H1 (cell line): Measurements from ENCODE around the gene CFAP97. TPM values are rescaled to one million over a fixed set of nuclear protein-coding genes. Genes with fewer than 3 reads are reported as not detected.
A peak's percentile ranks its signal among the peaks of the same experiment; 100 is the strongest.
"Not testable (repeated sequence)": the region's sequence is repeated elsewhere in the genome, so short reads cannot be mapped to it uniquely, and the experiment has no call there.

Source experiments
- CTCF ChIA-PET: fragments of 300-600 bp; sonication (Branson Sonifier 250); formaldehyde crosslinking; loops from one replicate; lab custom pipeline; 2021; ENCODE audit not compliant: partially characterized antibody; lab: Charles Lee
- POLR2A ChIA-PET: fragments of 300-600 bp; sonication (Branson Sonifier 250); formaldehyde crosslinking; loops from one replicate; lab custom pipeline; 2021; ENCODE audit warnings: inconsistent platforms; ENCODE audit not compliant: partially characterized antibody; lab: Charles Lee
- DNase-seq, 2 experiments: peaks; one replicate each; pipeline versions ENCODE4 v3.0.0 to v3.0.0-alpha.2; 2010 to 2022; ENCODE audit warnings: low spot score in 2 of 2, low read depth in 1 of 2, mixed read lengths in 1 of 2
- FAIRE-seq: peaks from 2 replicates; lab custom pipeline; 2011; peaks lifted over from hg19 to GRCh38; lab: Jason Lieb, UNC
- H2AFZ ChIP-seq: 2 replicates; pipeline ENCODE4 v1.8.1; 2012; ENCODE audit warnings: low read length, inconsistent platforms
- H2AK5ac ChIP-seq: 2 replicates; pipeline ENCODE4 v1.6.1; 2013; ENCODE audit warnings: low read depth, low read length
- H2BK120ac ChIP-seq: replicated peaks from 2 replicates; pipeline ENCODE3; 2013; ENCODE audit warnings: low read depth, low read length, inconsistent platforms
- H2BK12ac ChIP-seq: 2 replicates; pipeline ENCODE4 v1.6.1; 2013; ENCODE audit warnings: low read depth, low read length
- H2BK15ac ChIP-seq: 2 replicates; pipeline ENCODE4 v1.6.1; 2013; ENCODE audit warnings: low read length
- H2BK20ac ChIP-seq: 2 replicates; pipeline ENCODE4 v1.6.1; 2013; ENCODE audit warnings: low read length
- H2BK5ac ChIP-seq: 2 replicates; pipeline ENCODE4 v1.6.1; 2013; ENCODE audit warnings: low read depth, low read length
- H3K14ac ChIP-seq: 2 replicates; pipeline ENCODE4 v1.6.1; 2013; ENCODE audit warnings: inconsistent platforms; ENCODE audit not compliant: insufficient read length
- H3K18ac ChIP-seq: 2 replicates; pipeline ENCODE4 v1.6.1; 2013; ENCODE audit warnings: low read length; ENCODE audit errors: extremely low read depth
- H3K23ac ChIP-seq: 2 replicates; pipeline ENCODE4 v1.6.1; 2013; ENCODE audit warnings: inconsistent platforms; ENCODE audit not compliant: insufficient read length
- H3K23me2 ChIP-seq: 2 replicates; pipeline ENCODE4 v1.6.1; 2013; ENCODE audit warnings: low read depth, low read length
- H3K27ac ChIP-seq: 2 replicates; pipeline ENCODE4 v1.6.1; 2011; ENCODE audit warnings: low read depth, low read length, inconsistent platforms
- H3K27me3 ChIP-seq, 4 experiments: replicated peaks in 1 of 4; 1 replicate in 1 of 4; 2 replicates in 3 of 4; pipeline versions ENCODE4 v1.6.1 to v1.8.1; 2011 to 2013; ENCODE audit warnings: low read length in 3 of 4, mild to moderate bottlenecking in 3 of 4, inconsistent platforms in 2 of 4, mixed read lengths in 2 of 4, moderate library complexity in 1 of 4; ENCODE audit not compliant: control insufficient read depth in 3 of 4, insufficient read depth in 3 of 4; ENCODE audit errors: extremely low read depth in 1 of 4
- H3K36me3 ChIP-seq, 4 experiments: 2 replicates each; pipeline versions ENCODE4 v1.6.1 to v1.8.1; 2011 to 2013; ENCODE audit warnings: mild to moderate bottlenecking in 4 of 4, low read length in 3 of 4, moderate library complexity in 2 of 4, control low read depth in 1 of 4, inconsistent platforms in 1 of 4; ENCODE audit not compliant: insufficient read depth in 4 of 4, control insufficient read depth in 2 of 4
- H3K4ac ChIP-seq: replicated peaks from 2 replicates; pipeline ENCODE3; 2013; ENCODE audit warnings: low read length, low read depth, mixed read lengths, inconsistent platforms; ENCODE audit not compliant: insufficient read length
- H3K4me1 ChIP-seq, 4 experiments: replicated peaks in 1 of 4; 1 replicate in 1 of 4; 2 replicates in 3 of 4; pipeline versions ENCODE4 v1.6.1 to v1.8.1; 2011 to 2013; ENCODE audit warnings: low read length in 3 of 4, inconsistent platforms in 2 of 4, mixed read lengths in 1 of 4; ENCODE audit not compliant: insufficient read depth in 4 of 4, control insufficient read depth in 3 of 4
- H3K4me2 ChIP-seq, 2 experiments: 2 replicates each; pipeline versions ENCODE4 v1.6.1 to v1.8.1; 2011 to 2013; ENCODE audit warnings: low read depth in 2 of 2, low read length in 2 of 2, control low read depth in 1 of 2, inconsistent platforms in 1 of 2, mild to moderate bottlenecking in 1 of 2; ENCODE audit not compliant: insufficient read depth in 1 of 2
- H3K4me3 ChIP-seq, 4 experiments: fragments of 200-600, 300-600 bp in 1 of 4; sonication (generic), shearing (Covaris generic), sonication (Bioruptor Twin) in 1 of 4; 2 replicates each; pipeline versions ENCODE4 v1.5.1 to v1.8.1; 2011 to 2016; ENCODE audit warnings: low read length in 4 of 4, low read depth in 3 of 4, control low read depth in 2 of 4, inconsistent platforms in 2 of 4, mild to moderate bottlenecking in 2 of 4, mixed read lengths in 1 of 4, moderate library complexity in 1 of 4; ENCODE audit not compliant: insufficient read depth in 2 of 4; ENCODE audit errors: extremely low read depth in 1 of 4
- H3K56ac ChIP-seq: replicated peaks from 2 replicates; pipeline ENCODE3; 2013; ENCODE audit warnings: low read depth, mild to moderate bottlenecking, mixed read lengths, low read length, inconsistent platforms; ENCODE audit not compliant: insufficient read length
- H3K79me1 ChIP-seq: 2 replicates; pipeline ENCODE4 v1.6.1; 2013; ENCODE audit warnings: low read depth, low read length, control low read depth
- H3K79me2 ChIP-seq, 2 experiments: 2 replicates each; pipeline versions ENCODE4 v1.6.1 to v1.8.1; 2012 to 2013; ENCODE audit warnings: low read length in 2 of 2, mild to moderate bottlenecking in 2 of 2, inconsistent platforms in 1 of 2; ENCODE audit not compliant: insufficient read depth in 2 of 2, control insufficient read depth in 1 of 2
- H3K9ac ChIP-seq, 4 experiments: replicated peaks in 1 of 4; 1 replicate in 1 of 4; 2 replicates in 3 of 4; pipeline versions ENCODE4 v1.6.1 to v1.8.1; 2011 to 2013; ENCODE audit warnings: low read depth in 3 of 4, low read length in 3 of 4, control low read depth in 2 of 4, mild to moderate bottlenecking in 2 of 4, moderate library complexity in 2 of 4, inconsistent platforms in 1 of 4; ENCODE audit errors: extremely low read depth in 1 of 4
- H3K9me3 ChIP-seq, 2 experiments: 2 replicates each; pipeline versions ENCODE4 v1.6.1 to v1.8.1; 2012 to 2013; ENCODE audit warnings: mild to moderate bottlenecking in 2 of 2, moderate library complexity in 2 of 2, control low read depth in 1 of 2, inconsistent platforms in 1 of 2, low read depth in 1 of 2, low read length in 1 of 2, mixed read lengths in 1 of 2; ENCODE audit not compliant: insufficient read depth in 2 of 2
- H4K20me1 ChIP-seq, 2 experiments: replicated peaks in 1 of 2; 2 replicates each; pipeline versions ENCODE3 to v1.8.1; 2011 to 2013; ENCODE audit warnings: inconsistent platforms in 2 of 2, low read length in 2 of 2, mild to moderate bottlenecking in 1 of 2; ENCODE audit not compliant: insufficient read depth in 2 of 2, control insufficient read depth in 1 of 2
- H4K5ac ChIP-seq: 2 replicates; pipeline ENCODE4 v1.6.1; 2013; ENCODE audit warnings: low read length, low read depth, mixed read lengths, inconsistent platforms; ENCODE audit not compliant: insufficient read length
- H4K8ac ChIP-seq: 2 replicates; pipeline ENCODE4 v1.8.0; 2013; ENCODE audit warnings: mild to moderate bottlenecking, moderate library complexity, low read length, inconsistent platforms; ENCODE audit not compliant: insufficient read depth; ENCODE audit errors: extremely low read depth
- H4K91ac ChIP-seq: replicated peaks from 2 replicates; pipeline ENCODE3; 2013; ENCODE audit warnings: low read length, mixed read lengths, inconsistent platforms; ENCODE audit not compliant: insufficient read length
- POLR2A ChIP-seq, 2 experiments: IDR thresholded peaks; 1 replicate in 1 of 2; 2 replicates in 1 of 2; pipeline ENCODE4 v1.6.1; 2011; ENCODE audit warnings: low read depth in 2 of 2, low read length in 2 of 2, mild to moderate bottlenecking in 2 of 2; ENCODE audit errors: control extremely low read depth in 1 of 2
- TAF1 ChIP-seq: IDR thresholded peaks from 2 replicates; pipeline ENCODE4 v1.6.1; 2011; ENCODE audit warnings: mild to moderate bottlenecking, low read depth, low read length
- WGBS, 2 experiments: shearing (Covaris generic) in 1 of 2; methylation state at CpG; one replicate each; pipeline versions ENCODE4 v1.1.6 to v1.1.7; 2013 to 2015; ENCODE audit warnings: low lambda C conversion rate in 2 of 2, mixed read lengths in 2 of 2, inconsistent platforms in 1 of 2, low coverage in 1 of 2, missing lambda C conversion rate in 1 of 2; ENCODE audit not compliant: insufficient replicate concordance in 2 of 2, insufficient coverage in 1 of 2, insufficient read length in 1 of 2; ENCODE audit errors: extremely low coverage in 1 of 2, missing lambda C conversion rate in 1 of 2; 5-methylcytosine and 5-hydroxymethylcytosine counted together
- polyA plus RNA-seq, 7 experiments: library from polyadenylated mRNA; depleted of rRNA in 3 of 7; stranded (reverse) in 5 of 7; unstranded in 2 of 7; fragments of >200 nt in 5 of 7; fragments of 200-250 nt in 2 of 7; gene quantifications; 1 replicate in 5 of 7; 2 replicates in 1 of 7; 4 replicates in 1 of 7; pipeline versions ENCODE4 v1.2.1 to v1.2.3, GENCODE V29; 2011 to 2013; ENCODE audit warnings: missing spikeins in 2 of 7, mixed read lengths in 2 of 7
- total RNA-seq: library from RNA; stranded (reverse); fragmentation: NEBNext Ultra II Directional; extraction: Animal tissue kit (Norgen Biotek cat#: 25700); gene quantifications from 2 replicates; pipeline ENCODE4 v1.2.1, GENCODE V29; 2021

The CFAP97 gene
- total and polyA plus RNA-seq, 2 of the 8 experiments (the other 6 are each of a cell fraction or from before 2014, with no cell fraction given), result 9.2 to 40.4 TPM

DNA sequence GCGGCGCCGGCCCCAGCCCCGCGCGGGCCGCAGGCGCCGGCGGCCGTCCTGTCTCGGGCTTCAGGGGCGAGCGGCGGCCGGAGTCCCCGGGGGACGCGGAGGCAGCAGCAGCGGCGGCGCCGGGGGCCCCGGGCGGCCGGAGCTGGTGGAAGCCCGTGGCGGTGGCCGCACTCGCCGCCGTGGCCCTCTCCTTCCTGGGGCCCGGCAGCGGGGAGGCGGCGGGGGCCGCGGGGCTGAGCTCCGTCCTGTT lies 6.0 kb upstream of the CFAP97 start:
- H3K56ac ChIP-seq, H2BK15ac ChIP-seq, H3K79me1 ChIP-seq, H3K36me3 ChIP-seq, CTCF ChIA-PET, H2AFZ ChIP-seq, H3K14ac ChIP-seq, H3K23ac ChIP-seq, H4K20me1 ChIP-seq, H2BK120ac ChIP-seq, H2AK5ac ChIP-seq, H3K4ac ChIP-seq, H3K23me2 ChIP-seq, H4K8ac ChIP-seq, H3K18ac ChIP-seq, H4K5ac ChIP-seq, H4K91ac ChIP-seq, H2BK20ac ChIP-seq, H3K27ac ChIP-seq, H3K27me3 ChIP-seq, FAIRE-seq, DNase-seq, H2BK5ac ChIP-seq, H2BK12ac ChIP-seq, H3K9me3 ChIP-seq: not testable (repeated sequence)
- Histone ChIP-seq H3K9ac (peak overlapping the region in 2 of 4 experiments; percentile 71 to 85; a peak in 3 of 7 replicates), H3K4me2 (peak overlapping the region; percentile 71 to 97; a peak in 2 of 4 replicates), H3K79me2 (peaks cover 0 to 45% of the 10 kb centered on the region in 2 experiments; a peak in 2 of 4 replicates), H3K4me3 (peak overlapping the region; percentile 71 to 89 (median 80)), H3K4me1 (peaks cover 5 to 14% (median 9%) of the 10 kb centered on the region in 4 experiments; a peak in 5 of 7 replicates)
- TF ChIP-seq POLR2A (IDR thresholded peaks at IDR 0.05; ENCODE audit: control extremely low read depth in 1 of 2, low read depth in 2 of 2, low read length in 2 of 2), result 0 out of 3 replicates have a peak, but pooled peaks of 1 of the 2 experiments have one; percentile 2
- TF ChIP-seq TAF1, result 0 out of 2 replicates have a peak, but pooled peaks have one; percentile 9
- WGBS, 2 experiments, result no CpG with 5 or more reads among the region's 39 CpGs
- POLR2A ChIA-PET, result interaction anchor here (0.8 to 1.9 kb wide), 4 partner anchors 11 to 96 kb away, joined by 3 to 5 read pairs (median 4); partner anchors contain the start of gene SLC25A4
